ENCODE measurements around the gene SKOR1.

SKOR1 gene

GRCh38 chr15:67796196-67797127 lies 28.8 kb upstream of the SKOR1 start:
- no peak for DNase-seq

GRCh38 chr15:67799801-67800205 lies 25.5 kb upstream of the SKOR1 start:
- no peak for DNase-seq

- DNase-seq, result no peak
Measured at GRCh38 chr15:67801142-67801541, 24.2 kb upstream of the SKOR1 start.

DNA sequence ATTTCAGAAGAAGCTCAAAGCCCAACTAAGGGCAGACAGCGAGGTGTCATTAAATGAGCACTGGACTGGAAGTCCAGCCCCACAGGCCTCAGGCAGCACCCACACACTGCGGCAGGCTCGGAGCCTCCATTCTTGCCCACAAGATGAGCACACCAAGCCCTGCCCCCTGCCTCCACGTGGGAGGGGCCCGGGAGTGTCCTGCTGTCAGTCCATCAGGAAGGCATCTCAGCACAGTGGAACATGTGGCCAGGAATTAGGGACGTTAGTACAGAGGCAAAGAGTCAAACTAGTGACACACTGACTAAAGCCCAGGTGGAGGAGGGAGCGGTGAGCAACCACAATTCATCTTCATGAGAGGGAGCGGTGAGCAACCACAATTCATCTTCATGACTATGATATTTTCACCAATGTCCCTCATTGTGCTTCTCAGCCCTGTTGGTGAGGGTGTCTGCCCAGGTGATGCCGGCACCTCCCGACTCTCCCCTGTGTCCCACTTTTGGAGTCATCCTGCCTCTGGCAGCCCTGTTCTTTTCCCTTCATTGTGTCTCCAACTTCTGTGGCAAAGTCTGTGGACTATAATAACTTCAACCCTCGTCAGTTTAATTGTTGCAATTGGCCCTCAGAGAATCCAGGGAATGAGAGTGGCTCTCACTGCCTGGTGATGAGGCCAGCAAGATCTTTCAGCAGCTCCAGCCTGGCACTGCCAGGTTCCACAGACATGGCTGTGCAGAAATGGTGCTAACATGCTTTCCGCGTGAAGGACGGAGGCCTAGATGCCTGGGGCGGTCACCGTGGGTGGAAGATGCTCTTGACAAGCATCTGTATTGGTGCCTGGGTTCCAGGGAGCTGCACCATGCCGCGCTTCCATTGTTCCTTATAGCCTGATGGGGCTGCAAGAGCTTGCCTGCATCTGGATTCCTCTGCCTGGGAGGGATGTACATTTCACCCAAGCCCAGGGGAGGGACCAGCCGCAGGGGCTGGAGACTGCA lies 23.1 kb upstream of the SKOR1 start:
- no peak for DNase-seq

DNA sequence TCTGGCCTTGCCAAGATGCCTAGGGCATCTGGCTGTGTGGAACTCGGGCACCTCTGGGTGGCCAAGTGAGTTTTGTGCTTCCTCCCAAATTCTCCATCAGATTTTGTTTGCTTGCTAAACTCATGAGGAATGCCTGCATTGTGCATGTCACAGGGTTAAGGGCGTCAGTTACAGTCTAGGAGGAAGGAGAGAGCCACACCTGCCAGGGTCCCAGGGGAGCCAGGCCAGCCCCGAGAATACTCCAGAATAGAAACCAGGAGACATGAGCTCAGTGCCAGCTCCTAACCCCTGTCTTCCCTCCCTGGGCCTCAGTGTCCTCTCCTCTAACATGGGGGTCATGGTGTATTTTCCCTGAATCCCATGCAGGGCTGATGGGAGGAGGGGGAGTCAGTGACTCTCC lies 22.0 kb upstream of the SKOR1 start:
- DNase-seq, result no peak

DNA sequence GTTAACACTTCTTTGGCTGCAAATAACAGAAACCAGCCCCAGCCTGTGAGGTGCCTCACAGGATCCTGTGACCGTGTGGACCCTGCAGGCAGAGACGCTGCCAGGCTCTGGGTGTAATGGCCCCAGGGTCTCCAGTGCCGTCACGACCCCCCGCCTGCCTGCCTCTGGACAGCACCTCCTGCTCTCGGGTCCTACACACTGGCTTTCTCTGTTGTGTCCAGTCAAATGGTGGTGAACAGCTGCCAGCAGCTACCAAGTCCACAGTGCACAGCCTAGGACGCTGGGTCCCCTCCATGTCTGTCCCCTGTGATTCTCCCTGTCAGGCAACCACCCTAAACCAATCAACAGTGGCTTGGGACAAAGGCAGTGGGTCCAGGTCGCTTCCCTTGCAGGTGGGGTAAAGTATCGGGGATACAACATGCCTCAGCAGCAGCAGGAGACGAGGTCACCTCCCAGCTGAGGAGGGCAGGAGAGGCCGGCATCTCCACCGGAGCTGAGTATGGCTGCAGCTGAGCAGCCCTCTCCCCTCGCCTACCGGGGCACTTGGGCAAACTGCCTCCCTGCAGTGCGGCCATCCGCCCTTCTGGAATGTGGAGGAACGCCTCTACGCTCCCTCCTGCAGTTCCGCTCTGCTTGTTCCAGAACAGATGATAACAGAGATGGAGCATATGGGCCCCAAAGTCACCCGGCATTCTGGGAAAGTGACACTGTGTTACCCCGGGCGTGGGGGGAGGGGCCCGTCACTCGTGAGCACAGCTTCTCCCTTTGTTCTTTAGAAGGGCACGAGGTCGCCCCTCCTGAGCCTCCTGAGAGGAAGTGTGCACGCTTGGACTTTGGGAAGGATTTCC lies 21.1 kb upstream of the SKOR1 start:
- no peak for DNase-seq

- no peak for DNase-seq
Measured at GRCh38 chr15:67805008-67805665, 20.2 kb upstream of the SKOR1 start.

GRCh38 chr15:67805666-67806516 lies 19.4 kb upstream of the SKOR1 start:
- no peak for DNase-seq

GRCh38 chr15:67806536-67806935 lies 18.8 kb upstream of the SKOR1 start:
- DNase-seq, result no peak

GRCh38 chr15:67807141-67807540 lies 18.2 kb upstream of the SKOR1 start:
- no peak for DNase-seq

DNA sequence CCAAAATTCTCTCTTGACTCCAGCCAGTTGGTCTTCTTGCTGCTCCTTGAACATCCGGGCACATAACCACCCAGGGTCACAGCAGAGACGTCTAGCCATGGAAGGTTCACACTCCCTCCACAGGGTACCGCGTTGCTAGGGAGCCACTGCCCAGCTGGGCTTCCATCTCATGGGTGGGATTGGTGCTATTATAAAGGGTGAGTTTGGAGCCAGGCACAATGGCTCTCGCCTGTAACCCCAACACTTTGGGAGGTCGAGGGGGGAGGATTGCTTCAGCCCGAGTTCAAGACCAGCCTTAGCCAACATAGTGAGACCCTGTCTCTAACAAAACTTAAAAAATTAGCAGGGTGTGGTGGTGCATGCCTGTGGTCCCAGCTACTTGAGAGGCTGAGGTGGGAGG lies 17.5 kb upstream of the SKOR1 start:
- DNase-seq, result no peak

DNA sequence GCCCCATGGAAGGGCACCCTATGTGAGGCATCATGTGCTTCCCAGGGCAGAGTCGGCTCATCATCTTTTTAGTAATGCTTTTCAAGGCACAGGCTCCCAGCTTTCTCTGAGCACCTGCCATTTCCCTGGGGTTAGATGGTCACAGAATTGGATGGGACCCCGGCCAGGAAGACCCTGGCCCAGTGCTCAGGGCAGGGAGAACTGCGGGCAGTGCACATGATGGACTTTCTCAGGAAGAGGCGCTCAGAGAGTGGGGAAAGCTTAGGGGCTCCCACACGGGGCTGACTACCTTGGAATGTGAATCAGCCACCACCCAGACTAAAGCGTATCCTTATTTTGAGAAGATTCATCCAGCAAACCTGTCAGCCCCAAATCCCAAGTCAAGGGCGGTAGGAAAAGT lies 16.5 kb upstream of the SKOR1 start:
- no peak for DNase-seq

DNA sequence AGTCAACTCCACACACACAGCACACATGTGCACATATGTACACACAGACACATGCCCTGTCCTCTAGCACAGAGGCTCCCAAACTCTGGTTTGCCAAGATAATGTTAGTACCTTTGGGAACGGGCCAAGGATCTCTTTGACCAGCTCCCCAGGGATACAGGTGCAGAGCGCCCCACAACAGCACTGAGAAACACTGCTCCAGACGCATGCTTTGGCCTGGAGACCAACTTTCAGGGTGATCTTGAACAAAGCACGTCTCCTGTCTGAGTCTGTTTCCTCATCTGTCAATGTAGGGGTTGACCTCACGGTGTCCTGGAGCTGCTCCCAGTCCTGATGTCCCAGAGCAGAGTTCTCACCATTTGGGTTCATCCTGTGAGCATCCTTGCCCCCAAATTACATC lies 15.9 kb upstream of the SKOR1 start:
- DNase-seq, result no peak

GRCh38 chr15:67809866-67810265 lies 15.4 kb upstream of the SKOR1 start:
- DNase-seq, result no peak

- no peak for DNase-seq
Measured at GRCh38 chr15:67812241-67812644, 13.1 kb upstream of the SKOR1 start.

GRCh38 chr15:67813104-67813634 lies 12.1 kb upstream of the SKOR1 start:
- DNase-seq, result no peak

DNA sequence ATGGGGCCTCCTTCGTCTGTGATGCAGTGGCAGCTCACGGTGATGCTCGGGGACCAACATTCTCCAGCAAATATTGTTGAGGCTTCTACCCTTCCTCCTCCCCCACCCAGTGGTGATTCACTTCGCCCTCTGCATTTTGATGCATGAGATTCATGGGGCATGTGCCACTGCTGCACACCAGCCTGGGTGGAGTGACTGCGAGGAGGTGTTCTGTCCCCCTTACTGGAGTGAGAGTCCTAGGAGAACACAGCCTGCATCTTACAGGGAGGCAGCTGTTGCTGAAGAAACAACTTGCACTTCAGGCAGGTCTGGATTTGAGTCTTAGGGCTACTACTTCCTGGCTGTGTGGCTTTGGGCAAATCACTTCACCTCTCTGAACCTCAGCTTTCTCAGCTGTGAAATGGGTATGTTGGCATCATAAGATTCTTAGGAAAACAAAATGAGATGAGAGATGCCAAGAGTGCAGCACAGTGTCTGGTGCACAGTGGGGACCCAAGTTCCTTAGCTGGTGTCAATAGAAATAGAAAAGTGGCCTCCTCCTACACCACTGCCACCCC lies 10.2 kb upstream of the SKOR1 start:
- no peak for DNase-seq

DNA sequence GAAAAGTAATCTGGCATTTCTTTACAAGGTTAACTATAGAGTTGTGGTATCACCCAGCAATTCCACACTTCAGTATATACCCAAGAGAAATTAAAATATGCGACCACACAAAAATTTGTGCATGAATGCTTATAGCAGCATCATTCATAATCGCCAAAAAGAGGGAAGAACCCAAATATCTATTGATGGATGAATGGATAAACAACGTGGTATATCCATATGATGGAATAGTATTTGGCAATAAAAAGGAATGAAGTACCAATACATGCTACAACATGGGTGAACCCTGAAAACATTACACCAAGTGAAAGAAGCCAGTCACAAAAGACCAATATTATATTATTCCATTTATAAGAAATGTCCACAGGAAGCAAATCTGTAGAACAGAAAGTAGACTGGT lies 8.6 kb upstream of the SKOR1 start:
- no peak for DNase-seq

GRCh38 chr15:67818464-67818863 lies 6.8 kb upstream of the SKOR1 start:
- DNase-seq, result no peak

DNA sequence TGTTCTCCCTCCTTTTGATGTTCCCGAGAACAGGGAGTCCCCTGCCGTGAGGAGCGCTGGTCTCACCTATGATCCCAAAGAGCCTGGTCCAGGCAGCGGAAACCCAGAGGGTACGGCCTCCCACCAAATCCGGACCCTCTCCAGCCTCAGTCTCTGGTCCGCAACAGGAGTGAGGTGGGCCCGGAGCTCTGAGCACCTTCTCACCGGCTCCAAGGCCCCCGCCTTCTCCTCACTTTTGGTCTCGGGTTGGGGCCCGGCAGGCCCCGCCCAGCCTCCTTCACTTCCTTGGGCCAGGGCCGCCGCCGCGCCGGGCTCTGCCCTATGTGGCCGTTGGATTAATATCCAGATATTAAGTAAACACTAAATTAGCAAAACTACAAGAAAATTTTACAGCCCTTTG lies 5.7 kb upstream of the SKOR1 start:
- no peak for DNase-seq
